ENCODE results near the gene DLG4. TPM values are rescaled to one million over a fixed set of nuclear protein-coding genes. Genes with fewer than 3 reads are reported as not detected.

The DLG4 gene
- total RNA-seq, 2 donors from 2014 or later, result 9.8 to 16.1 TPM

GRCh38 chr17:7233701-7234082 is 14.1 kb upstream of the DLG4 start:
- no peaks in the 10 kb centered on the region for H3K27me3 Mint-ChIP-seq
- ATAC-seq (no peak), DNase-seq (no peak)
- H3K36me3 Mint-ChIP-seq (ENCODE audit: low read depth), result peaks cover 9% of the 10 kb centered on the region
- H3K4me3 Mint-ChIP-seq, result peak overlapping the region; percentile 92
- peak overlapping the region; percentile 100 for H3K27ac Mint-ChIP-seq
- H3K9me3 ChIP-seq (ENCODE audit: control insufficient read depth, low read length, poor library complexity, severe bottlenecking), result no peaks in the 10 kb centered on the region
- peaks cover 40% of the 10 kb centered on the region for H3K4me1 Mint-ChIP-seq

GRCh38 chr17:7232114-7232513 is 12.5 kb upstream of the DLG4 start:
- DNase-seq (no peak), ATAC-seq (no peak)
- peaks cover 39% of the 10 kb centered on the region for H3K4me1 Mint-ChIP-seq

GRCh38 chr17:7229504-7229903 is 9.9 kb upstream of the DLG4 start:
- Mint-ChIP-seq H3K4me1 (peaks cover 26% of the 10 kb centered on the region), H3K4me3 (no peak overlapping the region), H3K27ac (peak overlapping the region; percentile 37), H3K36me3 (ENCODE audit: low read depth) (peaks cover 3% of the 10 kb centered on the region), H3K27me3 (no peaks in the 10 kb centered on the region)
- ATAC-seq (no peak), DNase-seq (no peak)
- H3K9me3 ChIP-seq (ENCODE audit: control insufficient read depth, low read length, poor library complexity, severe bottlenecking), result no peaks in the 10 kb centered on the region

More at GRCh38 chr17:7232114-7232513, 12.5 kb upstream of the DLG4 start:
- Mint-ChIP-seq H3K27me3 (no peaks in the 10 kb centered on the region), H3K36me3 (ENCODE audit: low read depth) (peaks cover 8% of the 10 kb centered on the region), H3K4me3 (peak overlapping the region; percentile 41), H3K27ac (no peak overlapping the region)
- no peaks in the 10 kb centered on the region for H3K9me3 ChIP-seq (ENCODE audit: control insufficient read depth, low read length, poor library complexity, severe bottlenecking)

GRCh38 chr17:7228920-7229319 is 9.3 kb upstream of the DLG4 start:
- DNase-seq (no peak), ATAC-seq (no peak)
- H3K4me1 Mint-ChIP-seq, result peaks cover 23% of the 10 kb centered on the region
- peak overlapping the region; percentile 37 for H3K27ac Mint-ChIP-seq
- peaks cover 4% of the 10 kb centered on the region for H3K36me3 Mint-ChIP-seq (ENCODE audit: low read depth)
- no peaks in the 10 kb centered on the region for H3K9me3 ChIP-seq (ENCODE audit: control insufficient read depth, low read length, poor library complexity, severe bottlenecking)
- H3K27me3 Mint-ChIP-seq, result no peaks in the 10 kb centered on the region
- H3K4me3 Mint-ChIP-seq, result no peak overlapping the region

GRCh38 chr17:7226721-7227710 is 7.4 kb upstream of the DLG4 start:
- H3K27ac Mint-ChIP-seq, result peak overlapping the region; percentile 43
- H3K9me3 ChIP-seq (ENCODE audit: control insufficient read depth, low read length, poor library complexity, severe bottlenecking), result no peaks in the 10 kb centered on the region
- H3K27me3 Mint-ChIP-seq, result no peaks in the 10 kb centered on the region
- DNase-seq (no peak), ATAC-seq (no peak)
- H3K36me3 Mint-ChIP-seq (ENCODE audit: low read depth), result peaks cover 4% of the 10 kb centered on the region
- no peak overlapping the region for H3K4me3 Mint-ChIP-seq
- H3K4me1 Mint-ChIP-seq, result peaks cover 7% of the 10 kb centered on the region

GRCh38 chr17:7225711-7226331 is 6.2 kb upstream of the DLG4 start:
- H3K4me1 Mint-ChIP-seq, result peaks cover 13% of the 10 kb centered on the region
- H3K27ac Mint-ChIP-seq, result no peak overlapping the region
- ATAC-seq (no peak), DNase-seq (no peak)
- no peak overlapping the region for H3K4me3 Mint-ChIP-seq
- no peaks in the 10 kb centered on the region for H3K9me3 ChIP-seq (ENCODE audit: control insufficient read depth, low read length, poor library complexity, severe bottlenecking)
- H3K27me3 Mint-ChIP-seq, result no peaks in the 10 kb centered on the region
- peaks cover 3% of the 10 kb centered on the region for H3K36me3 Mint-ChIP-seq (ENCODE audit: low read depth)

- ATAC-seq, result no peak
- peaks cover 18% of the 10 kb centered on the region for H3K4me1 Mint-ChIP-seq
- peaks cover 3% of the 10 kb centered on the region for H3K36me3 Mint-ChIP-seq (ENCODE audit: low read depth)
- H3K27ac Mint-ChIP-seq, result no peak overlapping the region
- H3K9me3 ChIP-seq (ENCODE audit: control insufficient read depth, low read length, poor library complexity, severe bottlenecking), result no peaks in the 10 kb centered on the region
- no peak for DNase-seq
- no peak overlapping the region for H3K4me3 Mint-ChIP-seq
- no peaks in the 10 kb centered on the region for H3K27me3 Mint-ChIP-seq
Measured at GRCh38 chr17:7224661-7225111, 5.0 kb upstream of the DLG4 start.

GRCh38 chr17:7224110-7224509 is 4.5 kb upstream of the DLG4 start:
- ATAC-seq (no peak), DNase-seq (no peak)
- H3K27me3 Mint-ChIP-seq, result no peaks in the 10 kb centered on the region
- H3K27ac Mint-ChIP-seq, result no peak overlapping the region
- no peak overlapping the region for H3K4me3 Mint-ChIP-seq
- peaks cover 22% of the 10 kb centered on the region for H3K4me1 Mint-ChIP-seq
- H3K36me3 Mint-ChIP-seq (ENCODE audit: low read depth), result peaks cover 3% of the 10 kb centered on the region
- no peaks in the 10 kb centered on the region for H3K9me3 ChIP-seq (ENCODE audit: control insufficient read depth, low read length, poor library complexity, severe bottlenecking)

- DNase-seq, result no peak
- Mint-ChIP-seq H3K4me3 (no peak overlapping the region), H3K36me3 (ENCODE audit: low read depth) (peaks cover 3% of the 10 kb centered on the region), H3K4me1 (peaks cover 26% of the 10 kb centered on the region), H3K27me3 (no peaks in the 10 kb centered on the region), H3K27ac (no peak overlapping the region)
- no peaks in the 10 kb centered on the region for H3K9me3 ChIP-seq (ENCODE audit: control insufficient read depth, low read length, poor library complexity, severe bottlenecking)
- ATAC-seq, result no peak
Measured at GRCh38 chr17:7223375-7223774, 3.7 kb upstream of the DLG4 start.

GRCh38 chr17:7222972-7223292 is 3.3 kb upstream of the DLG4 start:
- Mint-ChIP-seq H3K36me3 (ENCODE audit: low read depth) (peaks cover 3% of the 10 kb centered on the region), H3K4me1 (peaks cover 24% of the 10 kb centered on the region), H3K27me3 (no peaks in the 10 kb centered on the region), H3K4me3 (no peak overlapping the region), H3K27ac (no peak overlapping the region)
- no peaks in the 10 kb centered on the region for H3K9me3 ChIP-seq (ENCODE audit: control insufficient read depth, low read length, poor library complexity, severe bottlenecking)
- DNase-seq (no peak), ATAC-seq (no peak)

- DNase-seq (no peak), ATAC-seq (no peak)
- H3K4me1 Mint-ChIP-seq, result peaks cover 27% of the 10 kb centered on the region
- no peaks in the 10 kb centered on the region for H3K27me3 Mint-ChIP-seq
- H3K9me3 ChIP-seq (ENCODE audit: control insufficient read depth, low read length, poor library complexity, severe bottlenecking), result no peaks in the 10 kb centered on the region
- H3K4me3 Mint-ChIP-seq, result no peak overlapping the region
- no peak overlapping the region for H3K27ac Mint-ChIP-seq
- peaks cover 3% of the 10 kb centered on the region for H3K36me3 Mint-ChIP-seq (ENCODE audit: low read depth)
Measured at GRCh38 chr17:7222093-7222971, 2.7 kb upstream of the DLG4 start.

GRCh38 chr17:7221278-7222092 is 1.8 kb upstream of the DLG4 start:
- Mint-ChIP-seq H3K4me3 (peak overlapping the region; percentile 96), H3K27ac (peak overlapping the region; percentile 91), H3K4me1 (peaks cover 31% of the 10 kb centered on the region), H3K36me3 (ENCODE audit: low read depth) (peaks cover 3% of the 10 kb centered on the region), H3K27me3 (no peaks in the 10 kb centered on the region)
- no peak for DNase-seq
- no peak for ATAC-seq
- no peaks in the 10 kb centered on the region for H3K9me3 ChIP-seq (ENCODE audit: control insufficient read depth, low read length, poor library complexity, severe bottlenecking)

All from T-helper 17 cell (primary cell).